Measurements from ENCODE around the gene MED8. TPM values are rescaled to one million over a fixed set of nuclear protein-coding genes. Genes with fewer than 3 reads are reported as not detected.

Gene MED8
- total and polyA plus RNA-seq, 2 of the 13 experiments (the other 11 are each of a cell fraction or from before 2014, with no cell fraction given) = 16.9 to 77.4 TPM

DNA sequence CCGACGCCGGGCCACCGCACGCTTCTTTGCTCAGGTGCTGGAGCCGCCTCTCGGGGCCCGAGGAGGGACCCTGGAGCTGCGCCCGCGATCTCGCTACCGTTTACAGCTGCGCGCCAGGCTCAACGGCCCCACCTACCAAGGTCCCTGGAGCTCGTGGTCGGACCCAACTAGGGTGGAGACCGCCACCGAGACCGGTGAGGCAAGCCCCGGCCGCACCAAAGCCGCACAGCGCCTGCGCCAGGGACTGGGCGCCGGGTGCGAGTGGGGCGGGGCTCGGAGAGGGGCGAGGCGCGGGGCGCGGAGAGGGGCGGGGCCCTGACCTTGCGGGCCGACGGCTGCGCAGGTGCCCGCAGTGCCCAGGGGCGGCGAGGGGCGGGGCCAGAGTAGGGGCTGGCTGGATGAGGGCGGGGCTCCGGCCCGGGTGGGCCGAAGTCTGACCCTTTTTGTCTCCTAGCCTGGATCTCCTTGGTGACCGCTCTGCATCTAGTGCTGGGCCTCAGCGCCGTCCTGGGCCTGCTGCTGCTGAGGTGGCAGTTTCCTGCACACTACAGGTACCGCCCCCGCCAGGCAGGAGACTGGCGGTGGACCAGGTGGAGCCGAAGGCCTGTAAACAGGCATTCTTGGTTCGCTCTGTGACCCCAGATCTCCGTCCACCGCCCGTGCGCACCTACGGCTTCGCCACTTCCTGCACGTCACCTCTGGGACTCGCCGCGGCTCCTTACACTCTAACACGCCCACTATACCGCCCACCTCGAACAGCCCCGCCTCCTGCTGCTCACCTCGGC is 40.6 kb downstream of the MED8 start (continued):
- 0 out of 2 replicates have a peak, but pooled peaks have one; percentile 31 for TF ChIP-seq BORCS8-MEF2B (CRISPR knock-in tag; IDR thresholded peaks at IDR 0.05)
- TF ChIP-seq ZNF660 (CRISPR knock-in tag; IDR thresholded peaks at IDR 0.05; ENCODE audit: borderline replicate concordance, low read depth) = no peak
- TF ChIP-seq ATRX (CRISPR knock-in tag; IDR thresholded peaks at IDR 0.05; ENCODE audit: borderline replicate concordance) = no peak
- TF ChIP-seq ZFP90 (CRISPR knock-in tag; IDR thresholded peaks at IDR 0.05; ENCODE audit: borderline replicate concordance) = peak; percentile 25
- TF ChIP-seq U2AF1 (optimal IDR thresholded peaks at IDR 0.05; ENCODE audit: low read depth, low read length) = no peak
- TF ChIP-seq, protein P1, sequence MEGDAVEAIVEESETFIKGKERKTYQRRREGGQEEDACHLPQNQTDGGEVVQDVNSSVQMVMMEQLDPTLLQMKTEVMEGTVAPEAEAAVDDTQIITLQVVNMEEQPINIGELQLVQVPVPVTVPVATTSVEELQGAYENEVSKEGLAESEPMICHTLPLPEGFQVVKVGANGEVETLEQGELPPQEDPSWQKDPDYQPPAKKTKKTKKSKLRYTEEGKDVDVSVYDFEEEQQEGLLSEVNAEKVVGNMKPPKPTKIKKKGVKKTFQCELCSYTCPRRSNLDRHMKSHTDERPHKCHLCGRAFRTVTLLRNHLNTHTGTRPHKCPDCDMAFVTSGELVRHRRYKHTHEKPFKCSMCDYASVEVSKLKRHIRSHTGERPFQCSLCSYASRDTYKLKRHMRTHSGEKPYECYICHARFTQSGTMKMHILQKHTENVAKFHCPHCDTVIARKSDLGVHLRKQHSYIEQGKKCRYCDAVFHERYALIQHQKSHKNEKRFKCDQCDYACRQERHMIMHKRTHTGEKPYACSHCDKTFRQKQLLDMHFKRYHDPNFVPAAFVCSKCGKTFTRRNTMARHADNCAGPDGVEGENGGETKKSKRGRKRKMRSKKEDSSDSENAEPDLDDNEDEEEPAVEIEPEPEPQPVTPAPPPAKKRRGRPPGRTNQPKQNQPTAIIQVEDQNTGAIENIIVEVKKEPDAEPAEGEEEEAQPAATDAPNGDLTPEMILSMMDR (CRISPR knock-in tag; IDR thresholded peaks at IDR 0.05) = peak; percentile 28; the same call in 1 of the 2 replicates
- TF ChIP-seq, protein P2, sequence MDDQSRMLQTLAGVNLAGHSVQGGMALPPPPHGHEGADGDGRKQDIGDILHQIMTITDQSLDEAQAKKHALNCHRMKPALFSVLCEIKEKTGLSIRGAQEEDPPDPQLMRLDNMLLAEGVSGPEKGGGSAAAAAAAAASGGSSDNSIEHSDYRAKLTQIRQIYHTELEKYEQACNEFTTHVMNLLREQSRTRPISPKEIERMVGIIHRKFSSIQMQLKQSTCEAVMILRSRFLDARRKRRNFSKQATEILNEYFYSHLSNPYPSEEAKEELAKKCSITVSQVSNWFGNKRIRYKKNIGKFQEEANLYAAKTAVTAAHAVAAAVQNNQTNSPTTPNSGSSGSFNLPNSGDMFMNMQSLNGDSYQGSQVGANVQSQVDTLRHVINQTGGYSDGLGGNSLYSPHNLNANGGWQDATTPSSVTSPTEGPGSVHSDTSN (CRISPR knock-in tag; IDR thresholded peaks at IDR 0.05; ENCODE audit: borderline replicate concordance) = no peak
- TF ChIP-seq ZNF333 (CRISPR knock-in tag; IDR thresholded peaks at IDR 0.05; ENCODE audit: borderline replicate concordance) = no peak; the same call in 1 of the 2 replicates
- no peak for TF ChIP-seq U2AF2 (IDR thresholded peaks at IDR 0.05; ENCODE audit: low read depth, low read length)
- peak; percentile 97 for TF ChIP-seq ZNF121 (CRISPR knock-in tag; IDR thresholded peaks at IDR 0.05)
- no peak for TF ChIP-seq MBD4 (IDR thresholded peaks at IDR 0.05; ENCODE audit: borderline replicate concordance, low read length)
- TF ChIP-seq CREB1 (IDR thresholded peaks at IDR 0.05) = peak; percentile 62; the same call in 1 of the 2 replicates
- TF ChIP-seq CREB1 (CRISPR knock-in tag; IDR thresholded peaks at IDR 0.05) = peak; percentile 84
- TF ChIP-seq ONECUT2 (CRISPR knock-in tag; IDR thresholded peaks at IDR 0.05) = no peak
- TF ChIP-seq, protein P3, sequence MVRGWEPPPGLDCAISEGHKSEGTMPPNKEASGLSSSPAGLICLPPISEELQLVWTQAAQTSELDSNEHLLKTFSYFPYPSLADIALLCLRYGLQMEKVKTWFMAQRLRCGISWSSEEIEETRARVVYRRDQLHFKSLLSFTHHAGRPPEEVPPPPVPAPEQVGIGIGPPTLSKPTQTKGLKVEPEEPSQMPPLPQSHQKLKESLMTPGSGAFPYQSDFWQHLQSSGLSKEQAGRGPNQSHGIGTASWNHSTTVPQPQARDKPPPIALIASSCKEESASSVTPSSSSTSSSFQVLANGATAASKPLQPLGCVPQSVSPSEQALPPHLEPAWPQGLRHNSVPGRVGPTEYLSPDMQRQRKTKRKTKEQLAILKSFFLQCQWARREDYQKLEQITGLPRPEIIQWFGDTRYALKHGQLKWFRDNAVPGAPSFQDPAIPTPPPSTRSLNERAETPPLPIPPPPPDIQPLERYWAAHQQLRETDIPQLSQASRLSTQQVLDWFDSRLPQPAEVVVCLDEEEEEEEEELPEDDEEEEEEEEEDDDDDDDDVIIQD (CRISPR knock-in tag; IDR thresholded peaks at IDR 0.05; ENCODE audit: low read depth) = no peak; the same call in 1 of the 2 replicates
- no peak for TF ChIP-seq ZNF766 (CRISPR knock-in tag; IDR thresholded peaks at IDR 0.05; ENCODE audit: borderline replicate concordance)
- no peak for TF ChIP-seq SMARCC2 (IDR thresholded peaks at IDR 0.05)
- TF ChIP-seq ZNF530 (CRISPR knock-in tag; IDR thresholded peaks at IDR 0.05; ENCODE audit: low read depth) = no peak
- peak; percentile 60; the same call in 1 of the 2 replicates for TF ChIP-seq ZNF546 (CRISPR knock-in tag; conservative IDR thresholded peaks at IDR 0.05)
- TF ChIP-seq, protein P4, sequence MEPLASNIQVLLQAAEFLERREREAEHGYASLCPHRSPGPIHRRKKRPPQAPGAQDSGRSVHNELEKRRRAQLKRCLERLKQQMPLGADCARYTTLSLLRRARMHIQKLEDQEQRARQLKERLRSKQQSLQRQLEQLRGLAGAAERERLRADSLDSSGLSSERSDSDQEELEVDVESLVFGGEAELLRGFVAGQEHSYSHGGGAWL (CRISPR knock-in tag; IDR thresholded peaks at IDR 0.05) = no peak; the same call in 1 of the 2 replicates
- TF ChIP-seq ZNF292 (CRISPR knock-in tag; IDR thresholded peaks at IDR 0.05; ENCODE audit: borderline replicate concordance, low read depth) = no peak
- TF ChIP-seq, protein P5, sequence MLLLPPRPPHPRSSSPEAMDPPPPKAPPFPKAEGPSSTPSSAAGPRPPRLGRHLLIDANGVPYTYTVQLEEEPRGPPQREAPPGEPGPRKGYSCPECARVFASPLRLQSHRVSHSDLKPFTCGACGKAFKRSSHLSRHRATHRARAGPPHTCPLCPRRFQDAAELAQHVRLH (CRISPR knock-in tag; IDR thresholded peaks at IDR 0.05; ENCODE audit: borderline replicate concordance, low read depth) = 0 out of 2 replicates have a peak, but pooled peaks have one; percentile 10
- peak; percentile 35; the same call in 1 of the 2 replicates for TF ChIP-seq HOXD1 (CRISPR knock-in tag; IDR thresholded peaks at IDR 0.05)
- TF ChIP-seq, protein P6, sequence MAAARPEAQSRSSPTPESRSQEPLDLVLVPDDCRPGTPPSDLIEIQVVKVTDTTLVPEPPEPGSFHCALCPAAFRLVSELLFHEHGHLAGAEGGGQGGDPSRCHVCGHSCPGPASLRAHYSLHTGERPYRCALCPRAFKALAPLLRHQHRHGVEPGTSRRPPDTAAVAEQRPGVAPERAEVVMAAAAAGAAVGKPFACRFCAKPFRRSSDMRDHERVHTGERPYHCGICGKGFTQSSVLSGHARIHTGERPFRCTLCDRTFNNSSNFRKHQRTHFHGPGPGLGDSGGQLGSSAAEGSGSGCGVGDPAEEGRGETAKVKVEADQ (CRISPR knock-in tag; IDR thresholded peaks at IDR 0.05; ENCODE audit: borderline replicate concordance) = no peak; the same call in 1 of the 2 replicates

All from HepG2 (cell line).